A673 (cell line): ENCODE data around the gene TFCP2L1. TPM values are rescaled to one million over a fixed set of nuclear protein-coding genes. Genes with fewer than 3 reads are reported as not detected.

Experiments
- BruUV-seq: library from RNA; stranded (reverse); fragments of 400-500 nt; replicated peaks from 2 replicates; lab custom pipeline; 2021; lab: Mats Ljungman, UMichigan
- CTCF ChIA-PET: fragments of 300-600 bp; sonication (Branson Sonifier 250); formaldehyde crosslinking; loops from one replicate; lab custom pipeline; 2022; ENCODE audit warnings: antibody characterized with exemption; lab: Charles Lee
- POLR2A ChIA-PET: fragments of 300-600 bp; sonication (Branson Sonifier 250); formaldehyde crosslinking; loops from one replicate; lab custom pipeline; 2022; ENCODE audit warnings: antibody characterized with exemption; ENCODE audit not compliant: low non-redundant PET; lab: Charles Lee
- DNase-seq: peaks from one replicate; pipeline ENCODE4 v3.0.0-alpha.2; 2015; ENCODE audit warnings: low spot score
- H3K27ac ChIP-seq: fragments of 200-600 bp; sonication (generic); 2 replicates; pipeline ENCODE4 v1.5.1; 2016; ENCODE audit warnings: mixed run types, low read depth, mild to moderate bottlenecking, mixed read lengths, antibody characterized with exemption, low read length; ENCODE audit not compliant: poor library complexity, severe bottlenecking
- H3K27me3 ChIP-seq: fragments of 200-600 bp; sonication (generic); replicated peaks from 2 replicates; pipeline ENCODE4 v1.6.1; 2017; ENCODE audit warnings: mixed run types, low read depth, mild to moderate bottlenecking, mixed read lengths, antibody characterized with exemption, low read length; ENCODE audit not compliant: insufficient read depth, poor library complexity
- H3K36me3 ChIP-seq: fragments of 200-600 bp; sonication (generic); 2 replicates; pipeline ENCODE4 v1.6.1; 2016; ENCODE audit warnings: mixed run types, mild to moderate bottlenecking, mixed read lengths, antibody characterized with exemption, low read length; ENCODE audit not compliant: insufficient read depth, poor library complexity, severe bottlenecking
- H3K4me1 ChIP-seq: fragments of 200-600 bp; sonication (generic); 2 replicates; pipeline ENCODE4 v1.6.1; 2017; ENCODE audit warnings: mixed run types, mild to moderate bottlenecking, mixed read lengths, antibody characterized with exemption, low read length; ENCODE audit not compliant: insufficient read depth, poor library complexity, severe bottlenecking
- H3K4me3 ChIP-seq: fragments of 200-600 bp; sonication (generic); 2 replicates; pipeline ENCODE4 v1.5.1; 2016; ENCODE audit warnings: low read depth, mixed run types, mild to moderate bottlenecking, mixed read lengths, low read length; ENCODE audit not compliant: poor library complexity, severe bottlenecking
- H3K9me3 ChIP-seq: fragments of 200-600 bp; sonication (generic); 2 replicates; pipeline ENCODE4 v1.6.1; 2016; ENCODE audit warnings: mixed run types, low read depth, mild to moderate bottlenecking, mixed read lengths, antibody characterized with exemption, low read length; ENCODE audit not compliant: poor library complexity, severe bottlenecking
- CTCF ChIP-seq: fragments of 300-800, 200-600 bp; sonication (generic); conservative IDR thresholded peaks from 2 replicates; pipeline ENCODE4 v1.5.1; 2017; ENCODE audit warnings: low read depth, mild to moderate bottlenecking, antibody characterized with exemption, low read length, moderate library complexity, mixed read lengths
- EZH2 ChIP-seq: fragments of 200-600 bp; sonication (generic); IDR thresholded peaks from 2 replicates; pipeline ENCODE4 v1.6.1; 2017; ENCODE audit warnings: borderline replicate concordance, low read depth, mild to moderate bottlenecking, mixed read lengths, antibody characterized with exemption, low read length; ENCODE audit not compliant: poor library complexity, severe bottlenecking
- intact Hi-C: fragments of 100-400 bp; cut with micrococcal nuclease; formaldehyde crosslinking; loops from one replicate; pipeline ENCODE4 v1.10.0; 2022; ENCODE audit not compliant: unreplicated experiment
- total RNA-seq: library from RNA; stranded (reverse); gene quantifications from 2 replicates; pipeline ENCODE4 v1.2.3, GENCODE V29; 2021

The TFCP2L1 gene
- total RNA-seq, 1 experiment from 2014 or later, result not detected

DNA sequence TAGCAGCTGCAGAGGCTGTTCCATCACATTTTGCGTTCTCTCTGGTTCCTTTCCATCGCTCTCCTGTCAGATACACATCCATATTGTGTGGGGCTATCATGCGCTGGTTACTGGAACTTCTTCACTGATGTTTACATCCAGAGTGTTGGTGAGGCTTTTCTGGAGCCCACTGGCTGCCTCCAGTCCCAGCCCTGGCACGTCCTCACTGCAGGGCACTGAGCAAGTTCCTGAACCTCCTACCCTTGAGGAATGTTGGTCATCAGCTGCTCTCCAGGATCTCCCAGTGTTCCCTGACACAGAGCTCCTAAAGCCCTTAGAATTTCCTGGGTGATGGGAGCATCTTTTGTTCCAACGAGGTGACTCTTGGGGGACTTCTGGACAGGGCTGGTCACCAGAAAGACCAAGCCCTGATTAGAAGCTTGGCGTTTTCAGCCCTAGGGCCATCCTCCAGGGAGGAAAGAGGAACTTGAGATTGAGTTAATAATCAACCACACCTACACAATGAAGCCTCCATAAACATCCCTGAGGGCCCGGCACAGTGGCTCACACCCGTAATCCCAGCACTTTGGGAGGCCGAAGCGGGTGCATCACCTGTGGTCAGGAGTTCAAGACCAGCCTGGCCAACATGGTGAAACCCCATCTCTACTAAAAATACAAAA lies 81.3 kb downstream of the TFCP2L1 start:
- Histone ChIP-seq H3K27ac (no peak overlapping the region), H3K27me3 (no peaks in the 10 kb centered on the region), H3K4me3 (no peak overlapping the region), H3K36me3 (no peaks in the 10 kb centered on the region), H3K9me3 (no peaks in the 10 kb centered on the region), H3K4me1 (no peaks in the 10 kb centered on the region)
- CTCF ChIA-PET, result no interaction called here
- no TSS peak for BruUV-seq
- DNase-seq, result no peak
- intact Hi-C loops, result no loop called here
- TF ChIP-seq CTCF (no peak), EZH2 (no peak)
- POLR2A ChIA-PET, result no interaction called here

GRCh38 chr2:121202541-121203310 lies 82.3 kb downstream of the TFCP2L1 start:
- ChIA-PET POLR2A (no interaction called here), CTCF (no interaction called here)
- Histone ChIP-seq H3K27me3 (no peaks in the 10 kb centered on the region), H3K27ac (no peak overlapping the region), H3K4me3 (no peak overlapping the region), H3K36me3 (no peaks in the 10 kb centered on the region), H3K9me3 (no peaks in the 10 kb centered on the region), H3K4me1 (no peaks in the 10 kb centered on the region)
- BruUV-seq, result no TSS peak
- no peak for DNase-seq
- intact Hi-C loops, result no loop called here
- TF ChIP-seq CTCF (no peak), EZH2 (no peak)

GRCh38 chr2:121201796-121202195 lies 83.2 kb downstream of the TFCP2L1 start:
- TF ChIP-seq EZH2 (no peak), CTCF (no peak)
- Histone ChIP-seq H3K4me3 (no peak overlapping the region), H3K27me3 (no peaks in the 10 kb centered on the region), H3K4me1 (no peaks in the 10 kb centered on the region), H3K9me3 (no peaks in the 10 kb centered on the region), H3K36me3 (no peaks in the 10 kb centered on the region), H3K27ac (no peak overlapping the region)
- DNase-seq, result no peak
- POLR2A ChIA-PET, result no interaction called here
- intact Hi-C loops, result no loop called here
- CTCF ChIA-PET, result no interaction called here
- no TSS peak for BruUV-seq
